HCT116 (cell line): ENCODE measurements around the gene SLX1A. TPM values are rescaled to one million over a fixed set of nuclear protein-coding genes. Genes with fewer than 3 reads are reported as not detected.
"Not testable (repeated sequence)": the region's sequence is repeated elsewhere in the genome, so short reads cannot be mapped to it uniquely, and the experiment has no call there.

Source experiments
- ATAC-seq: fragments of 200-7000 bp; cut with Tn5 transposase; 2 replicates; pipeline ENCODE4 v1.9.1; 2020; ENCODE audit warnings: mild to moderate bottlenecking, moderate library complexity
- BruUV-seq: library from RNA; stranded (reverse); fragments of 400-500 nt; replicated peaks from 2 replicates; lab custom pipeline; 2021; lab: Mats Ljungman, UMichigan
- CTCF ChIA-PET: fragments of 300-600 bp; sonication (Branson Sonifier 250); formaldehyde crosslinking; loops from one replicate; lab custom pipeline; 2021; ENCODE audit warnings: antibody characterized with exemption; lab: Charles Lee
- POLR2A ChIA-PET: fragments of 300-600, 350-600 bp; sonication (Branson Sonifier 250); formaldehyde crosslinking; loops from one replicate; lab custom pipeline; 2021; ENCODE audit warnings: antibody characterized with exemption; lab: Charles Lee
- RAD21 ChIA-PET, 2 experiments: fragments of 300-600 bp; sonication (Branson Sonifier 250); formaldehyde crosslinking; loops; one replicate each; lab custom pipeline; 2023; ENCODE audit warnings: low total read pairs in 2 of 2; ENCODE audit not compliant: uncharacterized antibody in 2 of 2, unreplicated experiment in 2 of 2, low non-redundant PET in 1 of 2; lab: Charles Lee
- DNase-seq: peaks from one replicate; pipeline ENCODE4 v3.0.0-alpha.2; 2010; ENCODE audit warnings: low read depth, low spot score
- H2AFZ ChIP-seq: fragments of 200-600 bp; shearing (Covaris generic), sonication (generic); 2 replicates; pipeline ENCODE4 v1.6.1; 2017; ENCODE audit warnings: low read depth, mixed run types, mixed read lengths, antibody characterized with exemption, low read length; ENCODE audit not compliant: poor library complexity, severe bottlenecking
- H3K27ac ChIP-seq: 2 replicates; pipeline ENCODE4 v1.5.1; 2012; ENCODE audit warnings: low read depth, low read length
- H3K27me3 ChIP-seq: fragments of 200-600 bp; sonication (generic); 2 replicates; pipeline ENCODE4 v1.6.1; 2016; ENCODE audit warnings: mixed run types, low read length, mixed read lengths; ENCODE audit not compliant: insufficient read depth
- H3K36me3 ChIP-seq, 2 experiments: fragments of 200-500 bp in 1 of 2; fragments of 200-600 bp in 1 of 2; sonication (Bioruptor generic) in 1 of 2; sonication (generic) in 1 of 2; 2 replicates each; pipeline versions ENCODE4 v1.5.1 to v1.6.1; 2014 to 2016; ENCODE audit warnings: low read length in 2 of 2, inconsistent platforms in 1 of 2, mixed read lengths in 1 of 2, mixed run types in 1 of 2; ENCODE audit not compliant: insufficient read depth in 2 of 2, control insufficient read depth in 1 of 2
- H3K4me1 ChIP-seq, 2 experiments: fragments of 200-600 bp in 1 of 2; sonication (generic) in 1 of 2; 2 replicates each; pipeline versions ENCODE4 v1.5.1 to v1.6.1; 2012 to 2017; ENCODE audit warnings: low read length in 2 of 2, inconsistent platforms in 1 of 2, mild to moderate bottlenecking in 1 of 2, mixed read lengths in 1 of 2, mixed run types in 1 of 2, moderate library complexity in 1 of 2; ENCODE audit not compliant: insufficient read depth in 2 of 2, control insufficient read depth in 1 of 2
- H3K4me2 ChIP-seq: fragments of 200-600 bp; sonication (generic); 2 replicates; pipeline ENCODE4 v1.6.1; 2017; ENCODE audit warnings: mixed run types, low read length, mixed read lengths
- H3K4me3 ChIP-seq, 2 experiments: fragments of 200-600 bp in 1 of 2; sonication (generic) in 1 of 2; replicated peaks in 1 of 2; 2 replicates each; pipeline ENCODE4 v1.5.1; 2011 to 2016; ENCODE audit warnings: low read length in 2 of 2, control low read depth in 1 of 2, low read depth in 1 of 2, mild to moderate bottlenecking in 1 of 2, mixed read lengths in 1 of 2, mixed run types in 1 of 2
- H3K79me2 ChIP-seq: fragments of 200-600 bp; sonication (generic); 2 replicates; pipeline ENCODE4 v1.6.1; 2017; ENCODE audit warnings: mild to moderate bottlenecking, mixed run types, low read length, moderate library complexity, mixed read lengths; ENCODE audit not compliant: insufficient read depth
- H3K9ac ChIP-seq: fragments of 200-600 bp; sonication (generic); 2 replicates; pipeline ENCODE4 v1.6.1; 2016; ENCODE audit warnings: low read length, mixed read lengths
- H3K9me2 ChIP-seq: fragments of 200-600 bp; sonication (generic), shearing (Covaris generic); 2 replicates; pipeline ENCODE4 v1.6.1; 2017; ENCODE audit warnings: mixed run types, mild to moderate bottlenecking, moderate library complexity; ENCODE audit not compliant: insufficient read depth
- H3K9me3 ChIP-seq, 2 experiments: fragments of 200-500 bp in 1 of 2; fragments of 200-600 bp in 1 of 2; sonication (Bioruptor generic) in 1 of 2; sonication (generic) in 1 of 2; 2 replicates each; pipeline ENCODE4 v1.6.1; 2014 to 2017; ENCODE audit warnings: low read length in 2 of 2, mixed read lengths in 2 of 2, inconsistent platforms in 1 of 2, low read depth in 1 of 2, mild to moderate bottlenecking in 1 of 2, mixed run types in 1 of 2, moderate library complexity in 1 of 2; ENCODE audit not compliant: control insufficient read depth in 1 of 2, insufficient read depth in 1 of 2
- H4K20me1 ChIP-seq: fragments of 200-600 bp; sonication (generic), shearing (Covaris generic); 2 replicates; pipeline ENCODE4 v1.6.1; 2017; ENCODE audit warnings: mixed run types, mild to moderate bottlenecking, moderate library complexity; ENCODE audit not compliant: insufficient read depth
- intact Hi-C: fragments of 100-400 bp; cut with micrococcal nuclease; formaldehyde crosslinking; loops from 2 replicates; pipeline ENCODE4 v1.10.0; 2022
- total RNA-seq: library from RNA; stranded (reverse); gene quantifications from one replicate; pipeline ENCODE4 v1.2.1, GENCODE V29; 2021; ENCODE audit not compliant: unreplicated experiment

The SLX1A gene
- total RNA-seq, 1 experiment from 2014 or later, result 48.3 TPM

- CTCF ChIA-PET, H3K27me3 ChIP-seq, intact Hi-C loops, H4K20me1 ChIP-seq, H3K79me2 ChIP-seq, H3K9me3 ChIP-seq, POLR2A ChIA-PET, H3K4me1 ChIP-seq, RAD21 ChIA-PET, H3K36me3 ChIP-seq, H2AFZ ChIP-seq, H3K9me2 ChIP-seq, H3K27ac ChIP-seq, DNase-seq: not testable (repeated sequence)
- H3K4me2 ChIP-seq, result peak overlapping the region; percentile 47
- H3K4me3 ChIP-seq, result peak overlapping the region; percentile 37 to 39; a peak in 3 of 4 replicates
- H3K9ac ChIP-seq, result peak overlapping the region; percentile 41; the same call in 1 of the 2 replicates
- peak; percentile 78 for ATAC-seq
- TSS peak; percentile 96 for BruUV-seq
Observed at GRCh38 chr16:30194172-30194925, 674 bp downstream of the SLX1A start.

DNA sequence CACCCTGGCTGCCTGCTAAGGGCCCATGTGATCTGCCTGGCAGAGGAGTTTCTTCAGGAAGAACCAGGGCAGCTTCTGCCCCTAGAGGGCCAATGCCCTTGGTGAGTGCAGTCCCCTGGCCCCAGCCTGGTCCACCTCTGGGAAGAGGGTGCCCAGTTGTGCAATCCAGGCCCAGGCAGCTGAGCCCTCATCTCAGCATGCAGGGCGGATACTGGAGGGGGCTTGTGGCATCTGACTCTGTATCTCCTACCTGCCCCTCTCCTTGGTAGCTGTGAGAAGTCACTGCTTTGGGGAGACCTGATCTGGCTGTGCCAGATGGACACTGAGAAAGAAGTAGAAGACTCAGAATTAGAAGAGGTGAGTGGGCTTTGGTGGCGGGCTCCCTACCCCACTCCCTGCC lies 3.3 kb downstream of the SLX1A start:
- H3K9ac ChIP-seq, ATAC-seq, H4K20me1 ChIP-seq, H2AFZ ChIP-seq, H3K4me1 ChIP-seq, BruUV-seq, CTCF ChIA-PET, intact Hi-C loops, H3K9me3 ChIP-seq, H3K9me2 ChIP-seq, DNase-seq, RAD21 ChIA-PET, H3K36me3 ChIP-seq, H3K27me3 ChIP-seq, H3K4me2 ChIP-seq, H3K79me2 ChIP-seq, POLR2A ChIA-PET, H3K27ac ChIP-seq, H3K4me3 ChIP-seq: not testable (repeated sequence)

DNA sequence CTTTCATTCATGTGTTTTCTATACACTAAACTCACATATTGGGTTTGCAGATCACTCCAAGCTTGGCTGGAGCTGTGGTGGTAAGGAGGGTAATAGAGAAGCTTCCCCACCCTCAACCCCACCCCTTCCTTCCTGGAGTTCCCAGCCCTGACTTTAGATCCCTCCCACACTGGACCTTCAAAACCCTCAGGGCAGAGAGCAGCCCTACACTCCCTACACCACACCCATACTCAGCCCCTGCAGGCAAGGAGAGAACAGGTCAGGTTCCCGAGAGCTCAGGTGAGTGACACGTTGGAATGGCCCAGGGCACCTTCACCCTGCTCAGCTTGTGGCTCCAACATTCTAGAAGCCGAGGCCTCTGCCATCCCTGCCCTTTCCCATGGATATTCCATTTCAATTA lies 5.4 kb downstream of the SLX1A start, which contains the start of gene SULT1A3:
Gene SULT1A3, plus strand, starts transcription at position 207 of the 400 bp plus-strand sequence. CDS start 1,474 bp downstream, outside the sequence.
- H3K4me1 ChIP-seq, H3K9me3 ChIP-seq, CTCF ChIA-PET, intact Hi-C loops, H3K27ac ChIP-seq, H3K4me2 ChIP-seq, H4K20me1 ChIP-seq, POLR2A ChIA-PET, H3K79me2 ChIP-seq, H3K27me3 ChIP-seq, H3K36me3 ChIP-seq, H3K4me3 ChIP-seq, H3K9me2 ChIP-seq, H2AFZ ChIP-seq, RAD21 ChIA-PET, BruUV-seq, DNase-seq, H3K9ac ChIP-seq: not testable (repeated sequence)
- ATAC-seq, result peak; percentile 60

GRCh38 chr16:30199608-30200343 lies 6.1 kb downstream of the SLX1A start:
- DNase-seq, result not testable (repeated sequence)

More at GRCh38 chr16:30199608-30200343, 6.1 kb downstream of the SLX1A start:
- RAD21 ChIA-PET, H3K4me3 ChIP-seq, intact Hi-C loops, H2AFZ ChIP-seq, POLR2A ChIA-PET, CTCF ChIA-PET, H3K9me2 ChIP-seq, H3K9ac ChIP-seq, H3K36me3 ChIP-seq, BruUV-seq, H3K4me2 ChIP-seq, H3K27ac ChIP-seq, H3K79me2 ChIP-seq, H4K20me1 ChIP-seq, H3K27me3 ChIP-seq, H3K9me3 ChIP-seq, H3K4me1 ChIP-seq: not testable (repeated sequence)
- ATAC-seq, result peak; percentile 74
